GM18520 (cell line): ENCODE data around the gene NTNG1.
"Not testable (repeated sequence)": the region's sequence is repeated elsewhere in the genome, so short reads cannot be mapped to it uniquely, and the experiment has no call there.

Experiments used
- ATAC-seq: cut with Tn5 transposase; IDR thresholded peaks from one replicate; pipeline ENCODE4 v1.9.1; 2021; ENCODE audit not compliant: unreplicated experiment

NTNG1 gene

GRCh38 chr1:107142140-107142542, 1.3 kb downstream of the NTNG1 start:
- no peak for ATAC-seq

GRCh38 chr1:107142666-107143065, 1.8 kb downstream of the NTNG1 start:
- no peak for ATAC-seq

- ATAC-seq = no peak
These were observed 4.8 kb downstream of the NTNG1 start for GRCh38 chr1:107145637-107146036.

GRCh38 chr1:107147843-107148242, 7.0 kb downstream of the NTNG1 start:
- ATAC-seq = no peak

- no peak for ATAC-seq
These were observed 9.1 kb downstream of the NTNG1 start for GRCh38 chr1:107149946-107150345.

GRCh38 chr1:107151295-107151694, 10.5 kb downstream of the NTNG1 start:
- no peak for ATAC-seq

GRCh38 chr1:107152395-107152794, 11.6 kb downstream of the NTNG1 start:
- no peak for ATAC-seq

- no peak for ATAC-seq
These were observed 12.2 kb downstream of the NTNG1 start for GRCh38 chr1:107153014-107153413.

GRCh38 chr1:107158496-107158895, 17.7 kb downstream of the NTNG1 start:
- no peak for ATAC-seq

- no peak for ATAC-seq
These were observed 18.2 kb downstream of the NTNG1 start for GRCh38 chr1:107158991-107159390.

- ATAC-seq = no peak
These were observed 21.9 kb downstream of the NTNG1 start for GRCh38 chr1:107162745-107163144.

- ATAC-seq = not testable (repeated sequence)
These were observed 24.1 kb downstream of the NTNG1 start for GRCh38 chr1:107164901-107165300.

GRCh38 chr1:107169615-107170014, 28.8 kb downstream of the NTNG1 start:
- ATAC-seq = no peak

GRCh38 chr1:107171333-107171732, 30.5 kb downstream of the NTNG1 start:
- ATAC-seq = no peak

GRCh38 chr1:107172450-107173170, 31.8 kb downstream of the NTNG1 start:
- ATAC-seq = no peak

GRCh38 chr1:107175102-107175909, 34.5 kb downstream of the NTNG1 start:
- no peak for ATAC-seq

GRCh38 chr1:107181253-107181969, 40.6 kb downstream of the NTNG1 start:
- ATAC-seq = no peak

- ATAC-seq = no peak
These were observed 42.2 kb downstream of the NTNG1 start for GRCh38 chr1:107183011-107183410.

GRCh38 chr1:107184888-107185287, 44.0 kb downstream of the NTNG1 start:
- ATAC-seq = no peak

GRCh38 chr1:107187399-107187798, 46.6 kb downstream of the NTNG1 start:
- no peak for ATAC-seq

- ATAC-seq = no peak
These were observed 47.3 kb downstream of the NTNG1 start for GRCh38 chr1:107188160-107188559.

GRCh38 chr1:107194380-107194779, 53.5 kb downstream of the NTNG1 start:
- no peak for ATAC-seq
